HG03354 (cell line): Measurements from ENCODE around the gene IPO5.
"Not testable (repeated sequence)": the region's sequence is repeated elsewhere in the genome, so short reads cannot be mapped to it uniquely, and the experiment has no call there.

Experiments
- ATAC-seq: cut with Tn5 transposase; IDR thresholded peaks from one replicate; pipeline ENCODE4 v1.9.1; 2021; ENCODE audit warnings: mild to moderate bottlenecking; ENCODE audit not compliant: unreplicated experiment, poor library complexity, severe bottlenecking

Gene IPO5

GRCh38 chr13:97946951-97947588 lies 6.4 kb upstream of the IPO5 start:
- no peak for ATAC-seq

GRCh38 chr13:97948041-97948440 lies 5.4 kb upstream of the IPO5 start:
- no peak for ATAC-seq

GRCh38 chr13:97949316-97949715 lies 4.2 kb upstream of the IPO5 start:
- ATAC-seq = not testable (repeated sequence)

- no peak for ATAC-seq
Measured at GRCh38 chr13:97951376-97951775, 2.1 kb upstream of the IPO5 start.

GRCh38 chr13:97952831-97953230 lies 644 bp upstream of the IPO5 start:
- ATAC-seq = peak; percentile 88

GRCh38 chr13:97961340-97961739 lies 7.9 kb downstream of the IPO5 start:
- ATAC-seq = no peak

GRCh38 chr13:97962887-97963286 lies 9.4 kb downstream of the IPO5 start:
- ATAC-seq = no peak

GRCh38 chr13:97967226-97967625 lies 13.8 kb downstream of the IPO5 start:
- ATAC-seq = no peak

- ATAC-seq = no peak
Measured at GRCh38 chr13:97967948-97968347, 14.5 kb downstream of the IPO5 start.

- no peak for ATAC-seq
Measured at GRCh38 chr13:97971519-97971918, 18.0 kb downstream of the IPO5 start.

GRCh38 chr13:97974773-97975172 lies 21.3 kb downstream of the IPO5 start:
- no peak for ATAC-seq

GRCh38 chr13:97975280-97975847 lies 21.9 kb downstream of the IPO5 start:
- peak; percentile 2 for ATAC-seq

- peak; percentile 88 for ATAC-seq
Measured at GRCh38 chr13:97975848-97976609, 22.6 kb downstream of the IPO5 start.

GRCh38 chr13:97976610-97977521 lies 23.4 kb downstream of the IPO5 start:
- ATAC-seq = peak; percentile 50

- no peak for ATAC-seq
Measured at GRCh38 chr13:97977982-97978381, 24.5 kb downstream of the IPO5 start.

GRCh38 chr13:97978651-97979050 lies 25.2 kb downstream of the IPO5 start:
- no peak for ATAC-seq

GRCh38 chr13:97979051-97979450 lies 25.6 kb downstream of the IPO5 start:
- ATAC-seq = no peak

- no peak for ATAC-seq
Measured at GRCh38 chr13:97979556-97979955, 26.1 kb downstream of the IPO5 start.

- no peak for ATAC-seq
Measured at GRCh38 chr13:97982286-97982685, 28.8 kb downstream of the IPO5 start.

- peak; percentile 94 for ATAC-seq
Measured at GRCh38 chr13:97986835-97987234, 33.4 kb downstream of the IPO5 start.
